HCT116 (cell line): ENCODE data around the gene SEC62.

Source experiments
- EZH2phosphoT487 ChIP-seq: fragments of 200-600 bp; IDR thresholded peaks from 2 replicates; pipeline ENCODE4 v1.6.1; 2018; ENCODE audit warnings: antibody characterized with exemption, borderline replicate concordance
- JUND ChIP-seq: IDR thresholded peaks from 2 replicates; pipeline ENCODE4 v1.6.1; 2012
- POLR2A ChIP-seq: IDR thresholded peaks from 2 replicates; pipeline ENCODE4 v1.7.0; 2011; ENCODE audit warnings: borderline replicate concordance; ENCODE audit not compliant: insufficient read depth, insufficient read length; ENCODE audit errors: extremely low read depth
- POLR2AphosphoS5 ChIP-seq: IDR thresholded peaks from 2 replicates; pipeline ENCODE4 v1.6.1; 2011; ENCODE audit warnings: mild to moderate bottlenecking, low read depth, low read length, moderate library complexity
- SIN3A ChIP-seq: IDR thresholded peaks from 2 replicates; pipeline ENCODE4 v1.6.1; 2012; ENCODE audit warnings: low read depth
- YY1 ChIP-seq: IDR thresholded peaks from 2 replicates; pipeline ENCODE4 v1.6.1; 2011; ENCODE audit warnings: low read length, low read depth, moderate library complexity, mild to moderate bottlenecking; ENCODE audit not compliant: insufficient replicate concordance; ENCODE audit errors: extremely low read depth
- ZFX ChIP-seq: fragments of 450-650 bp; IDR thresholded peaks from 2 replicates; pipeline ENCODE4 v1.6.1; 2017
- TF ChIP-seq, protein P1 (sequence below), 3 experiments: fragments of 200-600 bp in 1 of 3; sonication (generic) in 1 of 3; IDR thresholded peaks in 2 of 3; conservative IDR thresholded peaks in 1 of 3; 2 replicates each; pipeline ENCODE4 v1.5.1; 2012 to 2017; ENCODE audit warnings: low read depth in 2 of 3, low read length in 2 of 3, antibody characterized with exemption in 1 of 3, borderline replicate concordance in 1 of 3, control low read depth in 1 of 3, mild to moderate bottlenecking in 1 of 3, mixed read lengths in 1 of 3, mixed run types in 1 of 3, moderate library complexity in 1 of 3; ENCODE audit not compliant: insufficient read depth in 1 of 3
- TF ChIP-seq, protein P2 (sequence below): IDR thresholded peaks from 2 replicates; pipeline ENCODE4 v1.6.1; 2012; ENCODE audit warnings: low read depth
- TF ChIP-seq, protein P3 (sequence below): IDR thresholded peaks from 2 replicates; pipeline ENCODE4 v1.6.1; 2012

DNA sequence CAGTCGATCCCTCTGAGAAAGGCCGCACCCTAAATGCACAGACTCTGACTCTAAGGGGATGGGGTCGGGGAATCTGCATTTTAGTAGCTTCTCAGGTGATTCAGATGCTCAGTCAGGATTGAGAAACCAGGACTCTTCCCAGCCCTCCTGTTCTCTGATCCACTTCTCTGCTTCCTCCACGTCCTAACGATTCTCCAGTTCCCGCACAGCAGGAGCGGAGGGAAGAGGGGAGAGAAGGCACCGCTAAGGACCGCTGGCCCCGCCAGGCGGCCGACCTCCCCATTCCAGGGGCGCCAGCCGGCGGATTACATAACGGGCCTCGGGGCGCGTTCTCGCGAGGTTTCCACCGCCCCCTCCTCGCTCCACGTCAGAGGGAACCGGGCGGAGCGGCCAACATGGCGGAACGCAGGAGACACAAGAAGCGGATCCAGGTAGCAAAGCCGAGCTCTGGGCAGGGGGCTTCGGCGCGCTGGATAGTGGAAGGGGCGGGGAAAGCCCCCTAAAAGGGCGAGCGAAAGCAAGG is at the start of gene SEC62:
- TF ChIP-seq YY1 (peak; percentile 98), POLR2A (peak; percentile 80), ZFX (no peak), JUND (no peak), SIN3A (peak; percentile 54; the same call in 1 of the 2 replicates), POLR2AphosphoS5 (peak; percentile 96), EZH2phosphoT487 (no peak)
- TF ChIP-seq, protein P1, sequence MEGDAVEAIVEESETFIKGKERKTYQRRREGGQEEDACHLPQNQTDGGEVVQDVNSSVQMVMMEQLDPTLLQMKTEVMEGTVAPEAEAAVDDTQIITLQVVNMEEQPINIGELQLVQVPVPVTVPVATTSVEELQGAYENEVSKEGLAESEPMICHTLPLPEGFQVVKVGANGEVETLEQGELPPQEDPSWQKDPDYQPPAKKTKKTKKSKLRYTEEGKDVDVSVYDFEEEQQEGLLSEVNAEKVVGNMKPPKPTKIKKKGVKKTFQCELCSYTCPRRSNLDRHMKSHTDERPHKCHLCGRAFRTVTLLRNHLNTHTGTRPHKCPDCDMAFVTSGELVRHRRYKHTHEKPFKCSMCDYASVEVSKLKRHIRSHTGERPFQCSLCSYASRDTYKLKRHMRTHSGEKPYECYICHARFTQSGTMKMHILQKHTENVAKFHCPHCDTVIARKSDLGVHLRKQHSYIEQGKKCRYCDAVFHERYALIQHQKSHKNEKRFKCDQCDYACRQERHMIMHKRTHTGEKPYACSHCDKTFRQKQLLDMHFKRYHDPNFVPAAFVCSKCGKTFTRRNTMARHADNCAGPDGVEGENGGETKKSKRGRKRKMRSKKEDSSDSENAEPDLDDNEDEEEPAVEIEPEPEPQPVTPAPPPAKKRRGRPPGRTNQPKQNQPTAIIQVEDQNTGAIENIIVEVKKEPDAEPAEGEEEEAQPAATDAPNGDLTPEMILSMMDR (IDR thresholded peaks at IDR 0.05 in 2 of 3, conservative IDR thresholded peaks at IDR 0.05 in 1 of 3; ENCODE audit: borderline replicate concordance in 1 of 3, insufficient read depth in 1 of 3, low read depth in 2 of 3, low read length in 2 of 3) = peak in 2 of 3 experiments; percentile 20 to 26; a peak in 2 of 6 replicates
- TF ChIP-seq, protein P2, sequence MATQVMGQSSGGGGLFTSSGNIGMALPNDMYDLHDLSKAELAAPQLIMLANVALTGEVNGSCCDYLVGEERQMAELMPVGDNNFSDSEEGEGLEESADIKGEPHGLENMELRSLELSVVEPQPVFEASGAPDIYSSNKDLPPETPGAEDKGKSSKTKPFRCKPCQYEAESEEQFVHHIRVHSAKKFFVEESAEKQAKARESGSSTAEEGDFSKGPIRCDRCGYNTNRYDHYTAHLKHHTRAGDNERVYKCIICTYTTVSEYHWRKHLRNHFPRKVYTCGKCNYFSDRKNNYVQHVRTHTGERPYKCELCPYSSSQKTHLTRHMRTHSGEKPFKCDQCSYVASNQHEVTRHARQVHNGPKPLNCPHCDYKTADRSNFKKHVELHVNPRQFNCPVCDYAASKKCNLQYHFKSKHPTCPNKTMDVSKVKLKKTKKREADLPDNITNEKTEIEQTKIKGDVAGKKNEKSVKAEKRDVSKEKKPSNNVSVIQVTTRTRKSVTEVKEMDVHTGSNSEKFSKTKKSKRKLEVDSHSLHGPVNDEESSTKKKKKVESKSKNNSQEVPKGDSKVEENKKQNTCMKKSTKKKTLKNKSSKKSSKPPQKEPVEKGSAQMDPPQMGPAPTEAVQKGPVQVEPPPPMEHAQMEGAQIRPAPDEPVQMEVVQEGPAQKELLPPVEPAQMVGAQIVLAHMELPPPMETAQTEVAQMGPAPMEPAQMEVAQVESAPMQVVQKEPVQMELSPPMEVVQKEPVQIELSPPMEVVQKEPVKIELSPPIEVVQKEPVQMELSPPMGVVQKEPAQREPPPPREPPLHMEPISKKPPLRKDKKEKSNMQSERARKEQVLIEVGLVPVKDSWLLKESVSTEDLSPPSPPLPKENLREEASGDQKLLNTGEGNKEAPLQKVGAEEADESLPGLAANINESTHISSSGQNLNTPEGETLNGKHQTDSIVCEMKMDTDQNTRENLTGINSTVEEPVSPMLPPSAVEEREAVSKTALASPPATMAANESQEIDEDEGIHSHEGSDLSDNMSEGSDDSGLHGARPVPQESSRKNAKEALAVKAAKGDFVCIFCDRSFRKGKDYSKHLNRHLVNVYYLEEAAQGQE = no peak
- TF ChIP-seq, protein P3, sequence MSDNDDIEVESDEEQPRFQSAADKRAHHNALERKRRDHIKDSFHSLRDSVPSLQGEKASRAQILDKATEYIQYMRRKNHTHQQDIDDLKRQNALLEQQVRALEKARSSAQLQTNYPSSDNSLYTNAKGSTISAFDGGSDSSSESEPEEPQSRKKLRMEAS = peak; percentile 58
